ENCODE data around the gene WDR86. TPM values are rescaled to one million over a fixed set of nuclear protein-coding genes. Genes with fewer than 3 reads are reported as not detected.

The WDR86 gene, protein sequence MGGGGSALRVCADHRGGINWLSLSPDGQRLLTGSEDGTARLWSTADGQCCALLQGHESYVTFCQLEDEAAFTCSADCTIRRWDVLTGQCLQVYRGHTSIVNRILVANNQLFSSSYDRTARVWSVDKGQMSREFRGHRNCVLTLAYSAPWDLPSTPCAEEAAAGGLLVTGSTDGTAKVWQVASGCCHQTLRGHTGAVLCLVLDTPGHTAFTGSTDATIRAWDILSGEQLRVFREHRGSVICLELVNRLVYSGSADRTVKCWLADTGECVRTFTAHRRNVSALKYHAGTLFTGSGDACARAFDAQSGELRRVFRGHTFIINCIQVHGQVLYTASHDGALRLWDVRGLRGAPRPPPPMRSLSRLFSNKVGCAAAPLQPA
- 1.7 and 16.6 TPM in 2 replicates for total RNA-seq

DNA sequence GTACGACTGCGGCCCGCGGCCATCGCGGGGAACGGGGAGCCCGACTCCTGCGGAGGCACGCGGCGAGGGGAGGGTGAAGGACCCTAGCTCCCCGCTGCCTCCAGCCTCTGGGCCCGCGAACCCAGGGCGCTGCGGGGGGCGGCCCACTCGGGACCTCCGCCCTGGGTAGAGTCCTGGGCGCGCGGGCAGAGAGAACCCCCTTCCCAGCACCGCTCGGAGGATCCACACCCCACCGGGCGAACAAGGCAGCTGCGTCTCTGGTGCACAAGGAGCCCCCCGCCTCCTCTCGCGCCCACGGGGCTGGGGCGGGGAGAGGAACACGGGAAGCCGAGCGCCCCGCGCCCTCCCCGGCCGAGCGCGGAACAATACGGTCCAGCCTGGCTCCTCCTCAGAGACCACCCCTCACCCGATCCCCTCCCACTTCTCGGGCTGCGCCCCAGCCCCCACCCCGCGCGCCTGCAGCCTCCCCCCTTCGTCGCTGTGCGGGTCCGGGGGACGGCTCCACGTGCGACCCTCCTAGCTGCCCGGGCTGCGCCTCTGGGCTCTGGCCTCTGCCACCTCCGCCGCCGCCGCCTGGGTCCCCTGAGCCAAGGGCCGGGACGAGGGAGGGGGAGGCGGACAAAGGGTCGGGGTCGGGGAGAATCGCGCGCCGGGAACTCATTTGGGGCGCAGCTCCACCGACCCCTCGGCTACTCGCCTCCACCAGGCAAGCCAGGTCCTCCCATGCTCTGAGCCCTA lies at the start of gene WDR86:
TSS of gene WDR86 (minus strand) at position 372 of the 738 bp plus-strand sequence. CDS start 449 bp downstream, outside the sequence.

DNA sequence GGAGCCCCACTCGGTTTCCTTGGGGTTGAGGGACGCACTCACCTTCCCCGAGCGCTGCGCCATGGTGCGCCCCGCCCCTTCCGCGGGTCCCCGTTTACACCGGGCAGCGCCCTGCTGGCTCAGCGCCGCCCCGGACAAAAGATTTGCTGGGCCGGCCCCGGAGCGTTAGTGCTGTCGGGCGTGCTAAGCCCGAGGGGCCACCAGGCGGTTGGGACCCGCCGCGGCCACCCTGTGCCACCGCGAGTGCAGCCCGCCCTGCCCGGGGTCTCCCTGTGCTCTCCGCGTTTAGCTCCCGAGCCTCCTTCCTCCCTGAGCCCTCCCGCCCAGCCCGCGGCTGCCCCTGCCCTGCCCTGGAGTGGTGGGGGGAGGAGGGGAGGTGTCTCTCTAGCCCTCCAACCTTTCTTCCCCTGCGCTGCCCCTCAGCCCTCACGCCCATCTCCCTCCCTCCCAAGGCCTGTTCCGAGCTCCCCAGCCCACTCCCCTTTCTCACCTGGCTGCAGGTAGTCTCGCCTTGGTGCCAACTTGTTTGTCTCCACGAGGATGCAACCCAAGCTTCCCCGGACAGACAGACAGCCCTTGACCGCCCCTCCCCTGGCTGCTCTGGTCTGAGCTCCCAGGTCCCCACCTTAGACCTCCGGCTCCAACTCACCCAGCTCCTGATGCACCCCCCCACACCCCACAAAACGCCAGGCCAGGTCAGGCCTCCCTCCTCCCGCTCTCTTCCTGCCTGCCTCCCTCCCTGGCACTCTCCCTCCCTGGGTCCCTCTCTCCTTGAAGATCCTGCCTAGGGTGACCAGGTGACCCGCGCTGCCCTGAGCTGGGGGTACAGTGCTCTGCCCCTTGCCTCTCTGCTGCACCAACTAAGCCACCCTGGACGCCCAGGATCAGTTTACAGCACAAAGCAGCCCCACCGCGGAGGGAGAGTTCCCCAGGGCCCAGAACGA lies 30.3 kb upstream of the WDR86 start, which contains the start of gene CRYGN:
TSS of gene CRYGN (minus strand) at position 287 of the 944 bp plus-strand sequence. CDS start at position 63, 224 bp downstream.

DNA sequence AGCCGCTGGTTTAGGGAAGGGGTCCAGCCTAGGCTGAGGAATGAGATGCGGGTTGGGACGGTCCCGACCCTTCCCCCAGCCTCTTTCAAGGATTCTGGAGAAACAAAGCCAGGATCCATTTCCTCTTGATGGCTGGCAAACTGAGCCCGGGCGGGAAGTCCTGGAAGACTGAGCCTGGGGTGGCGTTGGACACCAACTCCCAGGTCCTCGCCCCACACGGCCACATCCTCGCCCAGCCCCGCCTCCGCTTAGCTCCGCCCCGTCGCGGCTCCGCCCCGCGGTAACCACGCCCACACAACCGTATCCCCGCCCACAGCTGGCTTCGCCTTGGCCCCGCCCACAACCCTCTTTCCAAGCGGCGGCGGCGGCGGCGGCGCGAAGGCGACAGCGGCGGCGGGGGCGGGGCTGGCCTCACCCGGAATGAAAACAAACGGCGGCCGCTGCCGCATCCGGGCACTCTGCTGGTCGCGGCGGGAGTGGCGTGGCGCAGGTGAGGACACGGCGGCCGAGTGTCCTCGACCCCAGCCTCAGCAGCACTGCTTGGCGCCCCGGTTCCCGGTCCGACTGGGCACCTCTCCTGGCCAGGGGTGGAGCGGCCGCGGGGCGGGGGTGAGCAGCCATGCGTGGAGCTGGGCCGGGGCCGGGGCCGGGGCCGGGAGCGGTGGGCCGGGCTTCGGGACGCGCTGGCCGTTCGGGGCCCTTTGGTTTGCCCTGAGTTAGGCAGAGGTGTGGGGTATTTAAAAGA lies 68.3 kb downstream of the WDR86 start, which contains the start of gene NUB1:
TSS of gene NUB1 (plus strand) at position 456 of the 745 bp plus-strand sequence. CDS start 3,538 bp downstream, outside the sequence.

Other genes starting within 250 kb of the WDR86 start
- not detected in 2 replicates for gene GBX1, start 242.3 kb downstream of the WDR86 start, total RNA-seq
- gene ASB10, start 222.8 kb downstream of the WDR86 start, total RNA-seq: not detected in 2 replicates
- not detected in 2 replicates for gene H2BK1, start 199.6 kb downstream of the WDR86 start, total RNA-seq
- 44.6 and 54.8 TPM in 2 replicates for gene ABCF2, start 182.8 kb downstream of the WDR86 start, total RNA-seq
- gene CHPF2, start 177.6 kb downstream of the WDR86 start, total RNA-seq: 74.2 and 81.2 TPM in 2 replicates
- gene SMARCD3, start 161.3 kb downstream of the WDR86 start, total RNA-seq: 23.7 and 51.5 TPM in 2 replicates
- gene NUB1, start 68.2 kb downstream of the WDR86 start, total RNA-seq: 43.8 and 47.4 TPM in 2 replicates
- gene CRYGN, start 30.1 kb upstream of the WDR86 start, total RNA-seq: not detected in 2 replicates
- 65.6 and 71.6 TPM in 2 replicates for gene RHEB, start 109.9 kb upstream of the WDR86 start, total RNA-seq

All from epithelial cell of alveolus of lung (primary cell).